Endothelial cell of umbilical vein (primary cell): ENCODE data around the gene SPTA1.

ENCODE experiments used
- CTCF ChIP-seq, 2 donors: IDR thresholded peaks; 1 replicate in 1 of 2; 2 replicates in 1 of 2; pipeline ENCODE4 v1.5.1; 2011; ENCODE audit warnings: low read length in 2 of 2, mild to moderate bottlenecking in 2 of 2, moderate library complexity in 2 of 2, control low read depth in 1 of 2, inconsistent platforms in 1 of 2, low read depth in 1 of 2; ENCODE audit not compliant: insufficient read depth in 1 of 2; ENCODE audit errors: extremely low read depth in 1 of 2
- EZH2 ChIP-seq: IDR thresholded peaks from 2 replicates; pipeline ENCODE4 v1.6.1; 2012; ENCODE audit warnings: borderline replicate concordance, low read depth, mild to moderate bottlenecking, moderate library complexity, low read length, inconsistent platforms; ENCODE audit not compliant: severe bottlenecking
- MAX ChIP-seq: IDR thresholded peaks from 2 replicates; pipeline ENCODE4 v1.6.1; 2011; ENCODE audit not compliant: insufficient read depth, insufficient read length
- POLR2A ChIP-seq: IDR thresholded peaks from 2 replicates; pipeline ENCODE4 v1.6.1; 2012; ENCODE audit warnings: low read depth, mild to moderate bottlenecking, control low read depth, low read length
- POLR2AphosphoS5 ChIP-seq: IDR thresholded peaks from 2 replicates; pipeline ENCODE4 v1.6.1; 2012; ENCODE audit warnings: low read depth, mild to moderate bottlenecking, control low read depth, low read length, moderate library complexity; ENCODE audit not compliant: insufficient read depth

- TF ChIP-seq POLR2A (no peak), CTCF (IDR thresholded peaks at IDR 0.05; ENCODE audit: extremely low read depth in 1 of 2, insufficient read depth in 1 of 2, low read depth in 1 of 2, low read length in 2 of 2) (no peak), EZH2 (no peak), POLR2AphosphoS5 (no peak), MAX (no peak)
Measured at GRCh38 chr1:158706096-158706495, 19.6 kb upstream of the SPTA1 start.
